ENCODE measurements around the gene ZP2. TPM values are rescaled to one million over a fixed set of nuclear protein-coding genes. Genes with fewer than 3 reads are reported as not detected.

ZP2 gene
- total and polyA plus RNA-seq, 10 donors: not detected

DNA sequence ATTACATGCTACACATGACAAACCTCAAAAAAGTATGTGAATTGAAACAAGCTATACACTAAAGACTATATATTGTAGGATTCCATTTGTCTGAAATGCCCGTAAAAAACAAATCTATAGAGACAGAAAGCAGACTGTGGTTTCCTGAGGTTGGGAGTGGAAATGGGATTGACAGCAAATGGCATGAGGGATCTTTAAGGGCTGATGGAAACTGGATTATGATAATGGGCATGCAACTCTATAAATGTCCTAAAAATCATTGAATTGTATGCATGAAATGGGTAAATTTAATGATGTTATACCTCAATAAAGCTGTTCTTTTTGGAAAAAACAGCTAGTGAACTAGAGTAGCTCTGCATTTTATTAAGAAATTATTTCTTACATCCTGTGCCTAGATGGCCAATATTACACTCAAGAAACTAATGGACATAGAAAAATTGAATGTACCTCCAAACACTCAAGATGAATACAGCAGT lies 21.7 kb upstream of the ZP2 start:
- TF ChIP-seq POLR2AphosphoS5 (IDR thresholded peaks at IDR 0.05) (no peak), POLR2A (IDR thresholded peaks at IDR 0.05) (no peak)
- TF ChIP-seq, protein P1, sequence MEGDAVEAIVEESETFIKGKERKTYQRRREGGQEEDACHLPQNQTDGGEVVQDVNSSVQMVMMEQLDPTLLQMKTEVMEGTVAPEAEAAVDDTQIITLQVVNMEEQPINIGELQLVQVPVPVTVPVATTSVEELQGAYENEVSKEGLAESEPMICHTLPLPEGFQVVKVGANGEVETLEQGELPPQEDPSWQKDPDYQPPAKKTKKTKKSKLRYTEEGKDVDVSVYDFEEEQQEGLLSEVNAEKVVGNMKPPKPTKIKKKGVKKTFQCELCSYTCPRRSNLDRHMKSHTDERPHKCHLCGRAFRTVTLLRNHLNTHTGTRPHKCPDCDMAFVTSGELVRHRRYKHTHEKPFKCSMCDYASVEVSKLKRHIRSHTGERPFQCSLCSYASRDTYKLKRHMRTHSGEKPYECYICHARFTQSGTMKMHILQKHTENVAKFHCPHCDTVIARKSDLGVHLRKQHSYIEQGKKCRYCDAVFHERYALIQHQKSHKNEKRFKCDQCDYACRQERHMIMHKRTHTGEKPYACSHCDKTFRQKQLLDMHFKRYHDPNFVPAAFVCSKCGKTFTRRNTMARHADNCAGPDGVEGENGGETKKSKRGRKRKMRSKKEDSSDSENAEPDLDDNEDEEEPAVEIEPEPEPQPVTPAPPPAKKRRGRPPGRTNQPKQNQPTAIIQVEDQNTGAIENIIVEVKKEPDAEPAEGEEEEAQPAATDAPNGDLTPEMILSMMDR (IDR thresholded peaks at IDR 0.05 in 8 of 11, conservative IDR thresholded peaks at IDR 0.05 in 3 of 11): no peak
- WGBS, 5 donors: 76 to 98% (median 94%) methylated on average over 1 of the region's 1 CpG
- Histone ChIP-seq H3K27ac (no peak overlapping the region), H3K9me3 (no peaks in the 10 kb centered on the region), H3K27me3 (replicated peaks in 1 of 7) (peaks cover 0 to 20% (median 3%) of the 10 kb centered on the region in 7 donors), H3K4me3 (no peak overlapping the region), H3K4me1 (no peaks in the 10 kb centered on the region), H3K36me3 (no peaks in the 10 kb centered on the region)
- DNase-seq: no peak
- intact Hi-C loops (cut with DNase I; ENCODE audit: low total_unique reads): no loop called here

DNA sequence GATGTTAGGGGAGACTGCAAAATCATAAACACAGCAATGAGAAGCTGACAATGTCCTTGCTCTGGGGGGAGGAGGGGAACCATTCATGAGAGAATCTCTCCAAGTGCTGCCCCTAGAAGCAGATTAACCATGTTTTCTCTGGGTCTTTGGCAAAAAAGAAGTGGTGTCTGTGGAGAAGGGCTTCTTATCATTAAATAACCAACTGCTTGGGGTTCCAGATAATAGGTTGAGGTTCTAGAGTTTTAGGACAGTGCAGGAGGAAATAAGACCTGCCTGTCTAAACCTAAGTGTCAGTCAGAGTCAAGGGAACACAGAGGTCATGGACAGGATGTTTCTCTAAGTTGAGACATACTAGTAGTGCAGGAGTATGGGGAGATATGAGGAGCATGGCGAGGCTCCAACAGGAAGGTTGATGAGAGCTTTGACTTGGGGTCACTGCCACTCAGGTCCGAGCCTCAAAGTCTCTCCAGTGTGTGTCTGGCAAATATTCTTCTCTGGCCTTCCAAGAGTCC lies 17.0 kb upstream of the ZP2 start:
- no peaks in the 10 kb centered on the region for H3K4me1 ChIP-seq
- H3K27me3 ChIP-seq (replicated peaks in 1 of 7): peaks cover 0 to 22% (median 3%) of the 10 kb centered on the region in 7 donors
- WGBS, 5 donors: 22 to 71% (median 52%) methylated on average over 2 of the region's 2 CpGs
- no peak for DNase-seq
- H3K27ac ChIP-seq: no peak overlapping the region
- H3K36me3 ChIP-seq: no peaks in the 10 kb centered on the region
- intact Hi-C loops (cut with DNase I; ENCODE audit: low total_unique reads): no loop called here
- H3K9me3 ChIP-seq: no peaks in the 10 kb centered on the region
- TF ChIP-seq, protein P1 (IDR thresholded peaks at IDR 0.05 in 8 of 11, conservative IDR thresholded peaks at IDR 0.05 in 3 of 11): no peak
- no peak for TF ChIP-seq POLR2AphosphoS5 (IDR thresholded peaks at IDR 0.05)
- H3K4me3 ChIP-seq: no peak overlapping the region

DNA sequence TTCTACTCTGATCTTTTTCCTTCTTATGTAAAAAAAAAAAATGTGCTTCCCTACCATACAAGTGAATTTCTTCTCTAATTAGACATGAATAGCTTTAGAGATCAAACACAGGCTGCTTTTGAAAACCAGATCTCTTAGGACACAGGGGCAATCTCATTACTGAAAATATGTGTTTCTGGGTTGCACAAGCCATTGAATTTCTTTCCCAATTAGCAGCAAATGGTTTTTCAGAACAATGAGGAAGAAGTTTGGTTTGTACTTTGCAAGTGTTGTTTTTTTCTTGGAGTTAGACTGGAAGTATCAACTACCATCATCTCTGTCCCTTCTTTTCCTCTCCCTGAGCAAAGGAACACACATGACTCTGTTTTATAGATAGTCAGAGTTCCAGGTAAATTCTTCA lies 16.5 kb upstream of the ZP2 start:
- no peak for TF ChIP-seq POLR2A (IDR thresholded peaks at IDR 0.05)
- TF ChIP-seq POLR2AphosphoS5 (IDR thresholded peaks at IDR 0.05): no peak
- TF ChIP-seq, protein P1 (IDR thresholded peaks at IDR 0.05 in 8 of 11, conservative IDR thresholded peaks at IDR 0.05 in 3 of 11): no peak

DNA sequence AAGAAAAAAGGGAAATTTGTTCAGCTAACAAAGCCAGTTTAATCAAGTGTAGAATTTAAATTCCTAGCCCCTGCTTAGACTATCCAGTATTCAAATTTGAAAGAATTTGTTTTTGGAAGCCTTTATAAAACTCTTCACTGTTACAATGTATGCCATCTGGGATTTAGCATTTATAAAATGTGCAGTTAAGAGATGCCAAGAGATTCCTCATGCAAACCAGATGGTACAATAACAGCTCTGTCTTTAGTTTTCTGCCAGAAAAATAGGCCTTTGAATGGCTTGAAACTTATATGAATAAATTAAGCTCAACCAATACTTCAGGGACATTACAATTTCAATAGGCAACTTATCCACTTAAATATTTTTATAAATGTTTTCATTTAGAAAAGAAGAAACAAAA lies 15.4 kb upstream of the ZP2 start:
- TF ChIP-seq, protein P1 (IDR thresholded peaks at IDR 0.05 in 8 of 11, conservative IDR thresholded peaks at IDR 0.05 in 3 of 11): no peak
- no peak for TF ChIP-seq POLR2AphosphoS5 (IDR thresholded peaks at IDR 0.05)
- no peak for TF ChIP-seq POLR2A (IDR thresholded peaks at IDR 0.05)
- Histone ChIP-seq H3K9me3 (no peaks in the 10 kb centered on the region), H3K4me3 (no peak overlapping the region), H3K36me3 (no peaks in the 10 kb centered on the region), H3K27ac (no peak overlapping the region), H3K27me3 (replicated peaks in 1 of 7) (peaks cover 0 to 30% (median 3%) of the 10 kb centered on the region in 7 donors), H3K4me1 (no peaks in the 10 kb centered on the region)
- intact Hi-C loops (cut with DNase I; ENCODE audit: low total_unique reads): no loop called here
- DNase-seq: no peak

More for the DNA sequence above, 16.5 kb upstream of the ZP2 start:
- peaks cover 0 to 27% (median 3%) of the 10 kb centered on the region in 7 donors for H3K27me3 ChIP-seq (replicated peaks in 1 of 7)
- H3K36me3 ChIP-seq: no peaks in the 10 kb centered on the region
- no peaks in the 10 kb centered on the region for H3K4me1 ChIP-seq
- no peak for DNase-seq
- H3K27ac ChIP-seq: no peak overlapping the region
- intact Hi-C loops (cut with DNase I; ENCODE audit: low total_unique reads): no loop called here
- H3K9me3 ChIP-seq: no peaks in the 10 kb centered on the region
- H3K4me3 ChIP-seq: no peak overlapping the region
